K562 (cell line): Measurements from ENCODE around the gene TAF4. TPM values are rescaled to one million over a fixed set of nuclear protein-coding genes. Genes with fewer than 3 reads are reported as not detected.

Source experiments
- ATAC-seq: fragments of 200-7000 bp; cut with Tn5 transposase; 3 replicates; pipeline ENCODE4 v1.9.1; 2020; ENCODE audit warnings: moderate library complexity
- BruUV-seq: library from RNA; stranded (reverse); fragments of 400-500 nt; replicated peaks from 2 replicates; lab custom pipeline; 2021; lab: Mats Ljungman, UMichigan
- CTCF ChIA-PET: fragments of 300-600 bp; formaldehyde crosslinking; extraction: SDS; loops from one replicate; lab custom pipeline; 2021; ENCODE audit warnings: low intra/inter-chr PET ratio; lab: Yijun Ruan, JAX
- POLR2A ChIA-PET: fragments of 300-600, 350-650 bp; sonication (Branson Sonifier 250); formaldehyde crosslinking; extraction: SDS; loops from one replicate; lab custom pipeline; 2021; ENCODE audit warnings: antibody characterized with exemption, inconsistent platforms; lab: Yijun Ruan, JAX
- DNase-seq, 4 experiments: peaks; one replicate each; pipeline versions ENCODE4 v3.0.0 to v3.0.0-alpha.2; 2011 to 2018; ENCODE audit warnings: low spot score in 3 of 4, mixed read lengths in 3 of 4; ENCODE audit errors: extremely low read depth in 1 of 4
- FAIRE-seq: peaks from 2 replicates; lab custom pipeline; 2011; peaks lifted over from hg19 to GRCh38; lab: Jason Lieb, UNC
- H2AFZ ChIP-seq: 2 replicates; pipeline ENCODE4 v1.6.0; 2011; ENCODE audit warnings: low read depth, low read length, control low read depth, inconsistent platforms
- H3K27ac ChIP-seq: fragments of 200-600 bp; 3 replicates; pipeline ENCODE4 v1.8.0; 2011; ENCODE audit warnings: low read depth, mild to moderate bottlenecking, control low read depth, inconsistent platforms, low read length, moderate library complexity, mixed read lengths; ENCODE audit errors: extremely low read depth
- H3K27me3 ChIP-seq, 2 experiments: fragments of 300-600 bp in 1 of 2; 2 replicates in 1 of 2; 3 replicates in 1 of 2; pipeline versions ENCODE4 v1.6.0 to v1.8.0; 2011; ENCODE audit warnings: inconsistent platforms in 2 of 2, low read length in 2 of 2, mild to moderate bottlenecking in 1 of 2, mixed read lengths in 1 of 2, moderate library complexity in 1 of 2; ENCODE audit not compliant: control insufficient read depth in 2 of 2, insufficient read depth in 2 of 2
- H3K36me3 ChIP-seq: fragments of 300-600 bp; 3 replicates; pipeline ENCODE4 v1.8.0; 2011; ENCODE audit warnings: mild to moderate bottlenecking, low read length, inconsistent platforms; ENCODE audit not compliant: control insufficient read depth, insufficient read depth
- H3K4me1 ChIP-seq, 2 experiments: fragments of 200-600 bp in 1 of 2; replicated peaks in 1 of 2; 2 replicates in 1 of 2; 3 replicates in 1 of 2; pipeline versions ENCODE4 v1.5.1 to v1.8.0; 2011; ENCODE audit warnings: inconsistent platforms in 2 of 2, low read length in 2 of 2, mild to moderate bottlenecking in 1 of 2, mixed read lengths in 1 of 2, moderate library complexity in 1 of 2; ENCODE audit not compliant: control insufficient read depth in 2 of 2, insufficient read depth in 2 of 2
- H3K4me2 ChIP-seq: 2 replicates; pipeline ENCODE4 v1.6.1; 2011; ENCODE audit warnings: low read length, control low read depth, inconsistent platforms, mixed read lengths; ENCODE audit not compliant: insufficient read depth
- H3K4me3 ChIP-seq: fragments of 200-600 bp; sonication (generic), shearing (Covaris generic); 2 replicates; pipeline ENCODE4 v1.5.1; 2016; ENCODE audit warnings: control low read depth, inconsistent platforms
- H3K79me2 ChIP-seq: fragments of 200-600 bp; 3 replicates; pipeline ENCODE4 v1.8.0; 2011; ENCODE audit warnings: low read length, inconsistent platforms; ENCODE audit not compliant: control insufficient read depth, insufficient read depth
- H3K9ac ChIP-seq, 2 experiments: 2 replicates each; pipeline versions ENCODE4 v1.6.0 to v1.6.1; 2011; ENCODE audit warnings: low read depth in 2 of 2, low read length in 2 of 2, control low read depth in 1 of 2, inconsistent platforms in 1 of 2, mild to moderate bottlenecking in 1 of 2, mixed read lengths in 1 of 2; ENCODE audit not compliant: insufficient read depth in 1 of 2
- H3K9me1 ChIP-seq: one replicate; pipeline ENCODE4 v1.6.0; 2011; ENCODE audit warnings: inconsistent platforms, mild to moderate bottlenecking, low read length, moderate library complexity; ENCODE audit not compliant: control insufficient read depth, insufficient read depth
- H3K9me3 ChIP-seq: replicated peaks from 2 replicates; pipeline ENCODE4 v1.5.1; 2011; ENCODE audit warnings: low read depth, low read length, inconsistent platforms; ENCODE audit not compliant: control insufficient read depth, insufficient read depth
- H4K20me1 ChIP-seq: replicated peaks from 2 replicates; pipeline ENCODE4 v1.6.1; 2011; ENCODE audit warnings: low read length, inconsistent platforms, mixed read lengths; ENCODE audit not compliant: control insufficient read depth, insufficient read depth
- FOXJ3 ChIP-seq: sonication (generic); formaldehyde crosslinking; IDR thresholded peaks from 2 replicates; pipeline ENCODE4 v1.4.0; 2020; ENCODE audit warnings: mild to moderate bottlenecking, missing genetic modification reagents
- MYBL2 ChIP-seq, 2 experiments: fragments of 450-650 bp in 1 of 2; sonication (generic) in 1 of 2; formaldehyde crosslinking in 1 of 2; IDR thresholded peaks; 2 replicates each; pipeline versions ENCODE4 v1.6.1 to v1.8.1; 2017 to 2022; ENCODE audit warnings: borderline replicate concordance in 1 of 2, inconsistent platforms in 1 of 2, low read depth in 1 of 2, mild to moderate bottlenecking in 1 of 2, missing genetic modification reagents in 1 of 2, moderate library complexity in 1 of 2
- NFE2L1 ChIP-seq: fragments of 450-650 bp; IDR thresholded peaks from 2 replicates; pipeline ENCODE4 v1.6.1; 2016; ENCODE audit warnings: missing genetic modification characterization, low read depth, mild to moderate bottlenecking, missing compliant biosample characterization, moderate library complexity, borderline replicate concordance
- POLR2AphosphoS5 ChIP-seq: IDR thresholded peaks from 2 replicates; pipeline ENCODE4 v1.6.1; 2011; ENCODE audit warnings: mild to moderate bottlenecking, low read depth, low read length, moderate library complexity; ENCODE audit not compliant: control insufficient read depth, insufficient read depth
- SAFB ChIP-seq: fragments of 200-400 bp; formaldehyde crosslinking; IDR thresholded peaks from 2 replicates; pipeline ENCODE4 v1.6.1; 2017; ENCODE audit warnings: low read depth, low read length, borderline replicate concordance
- SOX6 ChIP-seq: fragments of 450-650 bp; IDR thresholded peaks from 2 replicates; pipeline ENCODE4 v1.6.1; 2014; ENCODE audit warnings: mild to moderate bottlenecking
- SPI1 ChIP-seq: IDR thresholded peaks from 2 replicates; pipeline ENCODE4 v1.6.1; 2011; ENCODE audit warnings: low read depth, low read length, control low read depth, borderline replicate concordance
- ZNF134 ChIP-seq: fragments of 250-450 bp; sonication (Bioruptor Pico); conservative IDR thresholded peaks from 2 replicates; pipeline ENCODE4 v1.4.0; 2020
- WGBS: fragments of 100-300 bp; shearing (Covaris generic); methylation state at CpG from one replicate; pipeline ENCODE4 v1.1.6; 2016; ENCODE audit warnings: low coverage, mixed read lengths; ENCODE audit not compliant: insufficient coverage; ENCODE audit errors: missing lambda C conversion rate; 5-methylcytosine and 5-hydroxymethylcytosine counted together
- in situ Hi-C: fragments of 300-500 bp; cut with MboI; formaldehyde crosslinking; loops from 4 replicates; pipeline ENCODE4 v1.15.0; 2018; ENCODE audit warnings: inconsistent platforms, mixed read lengths
- intact Hi-C: fragments of 100-400 bp; cut with micrococcal nuclease; formaldehyde crosslinking; loops from 2 replicates; pipeline ENCODE4 v1.14.2; 2022
- polyA plus RNA-seq, 8 experiments: library from polyadenylated mRNA; depleted of rRNA in 4 of 8; stranded (reverse) in 5 of 8; unstranded in 3 of 8; fragments of >200 nt; fragmentation: Nextera tagmentation in 2 of 8; fragmentation: Illumina TruSeq in 1 of 8; extraction: Ambion mirVana in 2 of 8; extraction: Trizol in 1 of 8; gene quantifications; 2 replicates each; pipeline versions ENCODE4 v1.2.1 to v1.2.3, GENCODE V29; 2011 to 2014; ENCODE audit warnings: inconsistent platforms in 1 of 8, missing spikeins in 1 of 8
- total RNA-seq, 7 experiments: library from RNA; depleted of rRNA in 6 of 7; stranded (reverse); fragments of >200 nt in 6 of 7; fragmentation: Illumina TruSeq in 2 of 7; extraction: Trizol in 2 of 7; gene quantifications; 2 replicates each; pipeline versions ENCODE4 v1.2.1 to v1.2.3, GENCODE V29; 2011 to 2021; ENCODE audit warnings: low replicate concordance in 1 of 7
- TF ChIP-seq, protein P1 (sequence below): IDR thresholded peaks from 2 replicates; pipeline ENCODE4 v1.6.1; 2011; ENCODE audit not compliant: insufficient read length; ENCODE audit errors: extremely low read depth
- TF ChIP-seq, protein P2 (sequence below): sonication (generic); formaldehyde crosslinking; IDR thresholded peaks from 2 replicates; pipeline ENCODE4 v1.8.0; 2022; ENCODE audit warnings: mild to moderate bottlenecking, missing genetic modification reagents, borderline replicate concordance
- TF ChIP-seq, protein P3 (sequence below): fragments of 450-650 bp; IDR thresholded peaks from 2 replicates; pipeline ENCODE4 v1.6.1; 2018; ENCODE audit not compliant: partially characterized antibody

TAF4 gene
- total and polyA plus RNA-seq, 9 of the 15 experiments (the other 6 are each of a cell fraction or from before 2014, with no cell fraction given): 0.44 to 28.3 (median 5.6) TPM

DNA sequence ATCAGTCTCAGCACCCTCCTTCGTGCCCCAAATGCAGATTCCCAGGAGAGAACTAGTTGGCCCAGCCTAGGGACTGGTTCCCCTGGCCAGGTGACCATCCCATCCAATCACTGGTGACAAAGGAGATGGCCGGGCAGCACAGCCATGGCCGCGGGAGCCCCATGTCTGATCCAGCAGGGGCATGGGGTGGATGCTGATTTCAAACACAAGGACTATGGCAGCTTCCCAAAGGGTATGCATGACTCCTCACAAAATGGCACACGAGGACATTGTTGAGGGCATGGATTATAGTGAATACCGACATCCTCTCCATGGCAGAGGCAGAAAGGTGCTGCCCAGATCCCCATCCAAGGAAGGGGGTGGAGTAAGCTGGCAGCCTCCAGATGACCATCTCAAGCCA is 46.7 kb upstream of the TAF4 start (continued):
- TF ChIP-seq, protein P1, sequence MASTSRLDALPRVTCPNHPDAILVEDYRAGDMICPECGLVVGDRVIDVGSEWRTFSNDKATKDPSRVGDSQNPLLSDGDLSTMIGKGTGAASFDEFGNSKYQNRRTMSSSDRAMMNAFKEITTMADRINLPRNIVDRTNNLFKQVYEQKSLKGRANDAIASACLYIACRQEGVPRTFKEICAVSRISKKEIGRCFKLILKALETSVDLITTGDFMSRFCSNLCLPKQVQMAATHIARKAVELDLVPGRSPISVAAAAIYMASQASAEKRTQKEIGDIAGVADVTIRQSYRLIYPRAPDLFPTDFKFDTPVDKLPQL: no peak
- TF ChIP-seq MYBL2 (IDR thresholded peaks at IDR 0.05; ENCODE audit: low read depth): no peak
- no peak for TF ChIP-seq MYBL2 (CRISPR knock-in tag; IDR thresholded peaks at IDR 0.05; ENCODE audit: borderline replicate concordance)
- TF ChIP-seq SAFB: no peak
- no peak for TF ChIP-seq NFE2L1 (tag)
- TF ChIP-seq FOXJ3 (CRISPR knock-in tag): no peak
- no peak for TF ChIP-seq ZNF134 (CRISPR knock-in tag)
- no peak for TF ChIP-seq POLR2AphosphoS5

DNA sequence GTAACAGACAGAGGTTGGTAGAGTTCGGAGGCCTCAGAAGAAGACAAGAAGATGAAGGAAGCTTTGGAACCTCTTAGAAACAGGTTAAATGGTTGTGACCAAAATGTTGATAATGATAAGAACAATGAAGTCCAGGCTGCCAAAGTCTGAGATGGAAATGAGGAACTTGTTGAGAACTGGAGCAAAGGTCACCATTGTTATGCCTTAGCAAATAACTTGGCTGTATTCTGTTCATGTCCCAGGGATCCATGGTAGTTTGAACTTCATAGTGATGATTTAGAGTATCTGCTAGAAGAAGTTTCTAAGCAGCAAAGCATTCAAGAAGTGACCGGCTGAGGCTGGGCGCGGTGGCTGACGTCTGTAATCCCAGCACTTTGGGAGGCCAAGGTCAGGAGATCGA is 45.5 kb upstream of the TAF4 start:
- Histone ChIP-seq H3K4me3 (no peak overlapping the region), H3K79me2 (no peaks in the 10 kb centered on the region), H3K9me1 (no peaks in the 10 kb centered on the region), H4K20me1 (no peaks in the 10 kb centered on the region), H3K4me2 (no peak overlapping the region), H3K9me3 (peaks cover 5% of the 10 kb centered on the region), H3K27ac (no peak overlapping the region), H2AFZ (no peak overlapping the region), H3K36me3 (no peaks in the 10 kb centered on the region), H3K27me3 (peaks cover 8 to 38% of the 10 kb centered on the region in 2 experiments; a peak in 4 of 5 replicates), H3K4me1 (peaks cover 0 to 4% of the 10 kb centered on the region in 2 experiments; a peak in 2 of 5 replicates), H3K9ac (no peak overlapping the region)
- TF ChIP-seq, protein P2, sequence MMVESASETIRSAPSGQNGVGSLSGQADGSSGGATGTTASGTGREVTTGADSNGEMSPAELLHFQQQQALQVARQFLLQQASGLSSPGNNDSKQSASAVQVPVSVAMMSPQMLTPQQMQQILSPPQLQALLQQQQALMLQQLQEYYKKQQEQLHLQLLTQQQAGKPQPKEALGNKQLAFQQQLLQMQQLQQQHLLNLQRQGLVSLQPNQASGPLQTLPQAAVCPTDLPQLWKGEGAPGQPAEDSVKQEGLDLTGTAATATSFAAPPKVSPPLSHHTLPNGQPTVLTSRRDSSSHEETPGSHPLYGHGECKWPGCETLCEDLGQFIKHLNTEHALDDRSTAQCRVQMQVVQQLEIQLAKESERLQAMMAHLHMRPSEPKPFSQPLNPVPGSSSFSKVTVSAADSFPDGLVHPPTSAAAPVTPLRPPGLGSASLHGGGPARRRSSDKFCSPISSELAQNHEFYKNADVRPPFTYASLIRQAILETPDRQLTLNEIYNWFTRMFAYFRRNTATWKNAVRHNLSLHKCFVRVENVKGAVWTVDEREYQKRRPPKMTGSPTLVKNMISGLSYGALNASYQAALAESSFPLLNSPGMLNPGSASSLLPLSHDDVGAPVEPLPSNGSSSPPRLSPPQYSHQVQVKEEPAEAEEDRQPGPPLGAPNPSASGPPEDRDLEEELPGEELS (CRISPR knock-in tag): no peak
- TF ChIP-seq, protein P3, sequence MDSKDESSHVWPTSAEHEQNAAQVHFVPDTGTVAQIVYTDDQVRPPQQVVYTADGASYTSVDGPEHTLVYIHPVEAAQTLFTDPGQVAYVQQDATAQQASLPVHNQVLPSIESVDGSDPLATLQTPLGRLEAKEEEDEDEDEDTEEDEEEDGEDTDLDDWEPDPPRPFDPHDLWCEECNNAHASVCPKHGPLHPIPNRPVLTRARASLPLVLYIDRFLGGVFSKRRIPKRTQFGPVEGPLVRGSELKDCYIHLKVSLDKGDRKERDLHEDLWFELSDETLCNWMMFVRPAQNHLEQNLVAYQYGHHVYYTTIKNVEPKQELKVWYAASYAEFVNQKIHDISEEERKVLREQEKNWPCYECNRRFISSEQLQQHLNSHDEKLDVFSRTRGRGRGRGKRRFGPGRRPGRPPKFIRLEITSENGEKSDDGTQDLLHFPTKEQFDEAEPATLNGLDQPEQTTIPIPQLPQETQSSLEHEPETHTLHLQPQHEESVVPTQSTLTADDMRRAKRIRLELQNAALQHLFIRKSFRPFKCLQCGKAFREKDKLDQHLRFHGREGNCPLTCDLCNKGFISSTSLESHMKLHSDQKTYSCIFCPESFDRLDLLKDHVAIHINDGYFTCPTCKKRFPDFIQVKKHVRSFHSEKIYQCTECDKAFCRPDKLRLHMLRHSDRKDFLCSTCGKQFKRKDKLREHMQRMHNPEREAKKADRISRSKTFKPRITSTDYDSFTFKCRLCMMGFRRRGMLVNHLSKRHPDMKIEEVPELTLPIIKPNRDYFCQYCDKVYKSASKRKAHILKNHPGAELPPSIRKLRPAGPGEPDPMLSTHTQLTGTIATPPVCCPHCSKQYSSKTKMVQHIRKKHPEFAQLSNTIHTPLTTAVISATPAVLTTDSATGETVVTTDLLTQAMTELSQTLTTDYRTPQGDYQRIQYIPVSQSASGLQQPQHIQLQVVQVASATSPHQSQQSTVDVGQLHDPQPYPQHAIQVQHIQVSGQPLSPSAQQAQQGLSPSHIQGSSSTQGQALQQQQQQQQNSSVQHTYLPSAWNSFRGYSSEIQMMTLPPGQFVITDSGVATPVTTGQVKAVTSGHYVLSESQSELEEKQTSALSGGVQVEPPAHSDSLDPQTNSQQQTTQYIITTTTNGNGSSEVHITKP: peak; percentile 58
- peak; percentile 87 for TF ChIP-seq SOX6
- TF ChIP-seq SPI1: no peak
- FAIRE-seq (no peak), DNase-seq (no peak), ATAC-seq (no peak)
- in situ Hi-C loops (no loop called here), intact Hi-C loops (no loop called here)
- 62% methylated on average over 3 of the region's 6 CpGs for WGBS
- POLR2A ChIA-PET: no interaction called here
- CTCF ChIA-PET: no interaction called here
- BruUV-seq: no TSS peak
